BLaER1 (cell line): Measurements from ENCODE around the gene ARHGAP12.

Experiments used
- H3K27ac ChIP-seq: shearing (Covaris generic); formaldehyde crosslinking; 2 replicates; pipeline ENCODE4 v1.8.1; 2022
- H3K27me3 ChIP-seq: shearing (Covaris generic); formaldehyde crosslinking; 2 replicates; pipeline ENCODE4 v1.8.1; 2022
- H3K36me3 ChIP-seq: shearing (Covaris generic); formaldehyde crosslinking; 2 replicates; pipeline ENCODE4 v1.8.1; 2022
- H3K4me1 ChIP-seq: shearing (Covaris generic); formaldehyde crosslinking; 2 replicates; pipeline ENCODE4 v1.8.1; 2022
- H3K4me2 ChIP-seq: shearing (Covaris generic); formaldehyde crosslinking; 2 replicates; pipeline ENCODE4 v1.8.1; 2022
- H3K4me3 ChIP-seq: shearing (Covaris generic); formaldehyde crosslinking; 2 replicates; pipeline ENCODE4 v1.8.1; 2022
- H3K9ac ChIP-seq: shearing (Covaris generic); formaldehyde crosslinking; 2 replicates; pipeline ENCODE4 v1.8.1; 2022
- H3K9me3 ChIP-seq: shearing (Covaris generic); formaldehyde crosslinking; 2 replicates; pipeline ENCODE4 v1.8.1; 2022
- H4K20me1 ChIP-seq: shearing (Covaris generic); formaldehyde crosslinking; 2 replicates; pipeline ENCODE4 v1.8.1; 2022
- Cebpa-rat ChIP-seq: shearing (Covaris generic); IDR thresholded peaks from 2 replicates; pipeline ENCODE4 v1.8.1; 2022

The ARHGAP12 gene

GRCh38 chr10:31871266-31872065 lies 57.2 kb downstream of the ARHGAP12 start:
- Histone ChIP-seq H3K4me2 (no peak overlapping the region), H3K27ac (no peak overlapping the region), H3K27me3 (no peaks in the 10 kb centered on the region), H3K36me3 (no peaks in the 10 kb centered on the region), H4K20me1 (peaks cover 30% of the 10 kb centered on the region), H3K9ac (no peak overlapping the region), H3K4me3 (no peak overlapping the region), H3K9me3 (no peaks in the 10 kb centered on the region), H3K4me1 (0 out of 2 replicates have a peak, but pooled peaks cover 2% of the 10 kb centered on the region)
- no peak for TF ChIP-seq Cebpa-rat

GRCh38 chr10:31867646-31868045 lies 61.0 kb downstream of the ARHGAP12 start:
- no peak overlapping the region for H3K4me3 ChIP-seq
- H4K20me1 ChIP-seq = peaks cover 64% of the 10 kb centered on the region
- H3K4me2 ChIP-seq = no peak overlapping the region
- peaks cover 38% of the 10 kb centered on the region for H3K4me1 ChIP-seq
- no peaks in the 10 kb centered on the region for H3K27me3 ChIP-seq
- H3K9me3 ChIP-seq = no peaks in the 10 kb centered on the region
- no peak overlapping the region for H3K9ac ChIP-seq
- no peak for TF ChIP-seq Cebpa-rat
- H3K36me3 ChIP-seq = no peaks in the 10 kb centered on the region
- H3K27ac ChIP-seq = no peak overlapping the region

GRCh38 chr10:31866118-31866670 lies 62.4 kb downstream of the ARHGAP12 start:
- TF ChIP-seq Cebpa-rat = no peak
- H3K27me3 ChIP-seq = no peaks in the 10 kb centered on the region
- 0 out of 2 replicates have a peak, but pooled peaks cover 3% of the 10 kb centered on the region for H3K36me3 ChIP-seq
- H3K9me3 ChIP-seq = no peaks in the 10 kb centered on the region
- H3K4me2 ChIP-seq = no peak overlapping the region
- peaks cover 61% of the 10 kb centered on the region for H4K20me1 ChIP-seq
- no peak overlapping the region for H3K27ac ChIP-seq
- no peak overlapping the region for H3K9ac ChIP-seq
- no peak overlapping the region for H3K4me3 ChIP-seq
- H3K4me1 ChIP-seq = peaks cover 42% of the 10 kb centered on the region

GRCh38 chr10:31864834-31865518 lies 63.7 kb downstream of the ARHGAP12 start:
- no peak for TF ChIP-seq Cebpa-rat
- H3K4me2 ChIP-seq = peak overlapping the region; percentile 72
- H3K9ac ChIP-seq = peak overlapping the region; percentile 54; the same call in 1 of the 2 replicates

GRCh38 chr10:31855033-31855432 lies 73.6 kb downstream of the ARHGAP12 start:
- TF ChIP-seq Cebpa-rat = no peak
- Histone ChIP-seq H3K4me2 (no peak overlapping the region), H3K9ac (no peak overlapping the region), H3K27me3 (no peaks in the 10 kb centered on the region), H3K27ac (no peak overlapping the region), H3K4me3 (no peak overlapping the region), H3K36me3 (peaks cover 22% of the 10 kb centered on the region), H4K20me1 (peaks cover 8% of the 10 kb centered on the region; the same call in 1 of the 2 replicates), H3K4me1 (peaks cover 5% of the 10 kb centered on the region), H3K9me3 (0 out of 2 replicates have a peak, but pooled peaks cover 4% of the 10 kb centered on the region)

More at GRCh38 chr10:31864834-31865518, 63.7 kb downstream of the ARHGAP12 start:
- Histone ChIP-seq H3K4me3 (peak overlapping the region; percentile 41; the same call in 1 of the 2 replicates), H3K4me1 (peaks cover 42% of the 10 kb centered on the region), H3K27me3 (no peaks in the 10 kb centered on the region), H3K27ac (peak overlapping the region; percentile 40; the same call in 1 of the 2 replicates), H4K20me1 (peaks cover 58% of the 10 kb centered on the region; the same call in 1 of the 2 replicates), H3K36me3 (peaks cover 15% of the 10 kb centered on the region), H3K9me3 (no peaks in the 10 kb centered on the region)

- Histone ChIP-seq H3K27me3 (no peaks in the 10 kb centered on the region), H3K36me3 (peaks cover 9% of the 10 kb centered on the region), H3K9me3 (no peaks in the 10 kb centered on the region), H3K4me1 (peaks cover 9% of the 10 kb centered on the region), H3K4me2 (no peak overlapping the region), H3K9ac (no peak overlapping the region), H3K27ac (no peak overlapping the region), H4K20me1 (peaks cover 8% of the 10 kb centered on the region; the same call in 1 of the 2 replicates), H3K4me3 (no peak overlapping the region)
- TF ChIP-seq Cebpa-rat = no peak
These were observed 75.0 kb downstream of the ARHGAP12 start for GRCh38 chr10:31853629-31854028.

GRCh38 chr10:31851216-31851615 lies 77.4 kb downstream of the ARHGAP12 start:
- H3K36me3 ChIP-seq = peaks cover 17% of the 10 kb centered on the region
- H3K9me3 ChIP-seq = no peaks in the 10 kb centered on the region
- no peaks in the 10 kb centered on the region for H3K27me3 ChIP-seq
- no peak overlapping the region for H3K27ac ChIP-seq
- TF ChIP-seq Cebpa-rat = no peak
- peaks cover 8% of the 10 kb centered on the region; the same call in 1 of the 2 replicates for H4K20me1 ChIP-seq
- peaks cover 9% of the 10 kb centered on the region for H3K4me1 ChIP-seq
- no peak overlapping the region for H3K4me3 ChIP-seq
- H3K9ac ChIP-seq = no peak overlapping the region
- H3K4me2 ChIP-seq = no peak overlapping the region

GRCh38 chr10:31847515-31847914 lies 81.1 kb downstream of the ARHGAP12 start:
- Histone ChIP-seq H3K36me3 (peaks cover 18% of the 10 kb centered on the region), H3K27me3 (no peaks in the 10 kb centered on the region), H3K9me3 (no peaks in the 10 kb centered on the region), H4K20me1 (no peaks in the 10 kb centered on the region), H3K4me3 (no peak overlapping the region), H3K27ac (no peak overlapping the region), H3K4me1 (peaks cover 9% of the 10 kb centered on the region), H3K4me2 (no peak overlapping the region), H3K9ac (no peak overlapping the region)
- no peak for TF ChIP-seq Cebpa-rat

- Histone ChIP-seq H3K9ac (no peak overlapping the region), H3K4me2 (no peak overlapping the region)
- no peak for TF ChIP-seq Cebpa-rat
These were observed 89.9 kb downstream of the ARHGAP12 start for GRCh38 chr10:31838709-31839108.

More at GRCh38 chr10:31838709-31839108, 89.9 kb downstream of the ARHGAP12 start:
- H3K9me3 ChIP-seq = no peaks in the 10 kb centered on the region
- peaks cover 23% of the 10 kb centered on the region for H3K36me3 ChIP-seq
- H4K20me1 ChIP-seq = peaks cover 8% of the 10 kb centered on the region; the same call in 1 of the 2 replicates
- no peak overlapping the region for H3K27ac ChIP-seq
- no peaks in the 10 kb centered on the region for H3K27me3 ChIP-seq
- 0 out of 2 replicates have a peak, but pooled peaks cover under 1% of the 10 kb centered on the region for H3K4me1 ChIP-seq
- no peak overlapping the region for H3K4me3 ChIP-seq
